ENCODE data around the gene AIMP2. TPM values are rescaled to one million over a fixed set of nuclear protein-coding genes. Genes with fewer than 3 reads are reported as not detected.
A peak's percentile ranks its signal among the peaks of the same experiment; 100 is the strongest.
"Not testable (repeated sequence)": the region's sequence is repeated elsewhere in the genome, so short reads cannot be mapped to it uniquely, and the experiment has no call there.

Gene AIMP2
- total and polyA plus RNA-seq, 12 donors, result 21.8 to 76.4 (median 53.8) TPM

GRCh38 chr7:5997210-5997808 is 11.8 kb upstream of the AIMP2 start:
- TF ChIP-seq, protein P1, sequence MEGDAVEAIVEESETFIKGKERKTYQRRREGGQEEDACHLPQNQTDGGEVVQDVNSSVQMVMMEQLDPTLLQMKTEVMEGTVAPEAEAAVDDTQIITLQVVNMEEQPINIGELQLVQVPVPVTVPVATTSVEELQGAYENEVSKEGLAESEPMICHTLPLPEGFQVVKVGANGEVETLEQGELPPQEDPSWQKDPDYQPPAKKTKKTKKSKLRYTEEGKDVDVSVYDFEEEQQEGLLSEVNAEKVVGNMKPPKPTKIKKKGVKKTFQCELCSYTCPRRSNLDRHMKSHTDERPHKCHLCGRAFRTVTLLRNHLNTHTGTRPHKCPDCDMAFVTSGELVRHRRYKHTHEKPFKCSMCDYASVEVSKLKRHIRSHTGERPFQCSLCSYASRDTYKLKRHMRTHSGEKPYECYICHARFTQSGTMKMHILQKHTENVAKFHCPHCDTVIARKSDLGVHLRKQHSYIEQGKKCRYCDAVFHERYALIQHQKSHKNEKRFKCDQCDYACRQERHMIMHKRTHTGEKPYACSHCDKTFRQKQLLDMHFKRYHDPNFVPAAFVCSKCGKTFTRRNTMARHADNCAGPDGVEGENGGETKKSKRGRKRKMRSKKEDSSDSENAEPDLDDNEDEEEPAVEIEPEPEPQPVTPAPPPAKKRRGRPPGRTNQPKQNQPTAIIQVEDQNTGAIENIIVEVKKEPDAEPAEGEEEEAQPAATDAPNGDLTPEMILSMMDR (IDR thresholded peaks at IDR 0.05), result peak; percentile 24 to 76 (median 67)
- H3K27me3 ChIP-seq, result no peaks in the 10 kb centered on the region
- peak in 1 of 2 donors; percentile 60 for DNase-seq
- peaks cover 0 to 5% (median 0%) of the 10 kb centered on the region in 9 donors for H3K4me1 ChIP-seq
- H3K9me3 ChIP-seq, result no peaks in the 10 kb centered on the region
- peaks cover 0 to 97% (median 55%) of the 10 kb centered on the region in 9 donors for H3K36me3 ChIP-seq
- ATAC-seq, result peak in 7 of 8 donors; percentile 53 to 79 (median 75)
- WGBS, 2 donors, result 56 to 60% methylated on average over 10 of the region's 10 CpGs
- intact Hi-C loops (cut with DNase I), result loop anchor here in 5 of 10 donors (5.0 to 10.0 kb wide), 5 partner anchors 47 to 437 kb away; no protein-coding TSS in a partner anchor
- no peak overlapping the region for H3K27ac ChIP-seq
- no peak overlapping the region for H3K4me3 ChIP-seq

DNA sequence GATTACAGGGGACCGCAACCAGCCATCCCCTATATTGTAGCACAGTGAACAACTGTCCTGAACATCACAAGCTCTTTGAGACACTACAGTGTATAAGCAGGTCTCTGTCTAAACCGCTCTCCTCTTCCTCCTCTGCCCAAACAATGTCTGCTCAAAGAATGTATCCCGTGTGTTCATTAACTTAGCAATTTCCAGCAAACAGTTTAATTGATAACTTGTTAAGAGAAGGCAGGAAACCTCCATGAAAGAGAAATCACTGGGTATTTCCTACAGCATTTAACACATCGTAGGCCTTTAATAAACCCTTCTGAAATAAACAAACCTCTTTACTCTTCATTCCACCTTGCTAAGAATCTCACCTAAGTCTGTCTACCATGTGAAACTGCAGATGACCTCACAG is 1.7 kb upstream of the AIMP2 start:
- Histone ChIP-seq H3K4me3 (no peak overlapping the region), H3K27ac (no peak overlapping the region), H3K9me3 (no peaks in the 10 kb centered on the region), H3K36me3 (peaks cover 0 to 59% (median 12%) of the 10 kb centered on the region in 9 donors), H3K27me3 (no peaks in the 10 kb centered on the region), H3K4me1 (peaks cover 5 to 46% (median 26%) of the 10 kb centered on the region in 9 donors)
- intact Hi-C loops (cut with DNase I), result loop anchor here in 2 of 10 donors (10.0 kb wide), 1 partner anchor 427 kb away; no protein-coding TSS in a partner anchor
- TF ChIP-seq, protein P1 (IDR thresholded peaks at IDR 0.05), result no peak
- DNase-seq (no peak), ATAC-seq (no peak)
- WGBS, 2 donors, result 69 to 92% methylated on average over 4 of the region's 4 CpGs

- Histone ChIP-seq H3K4me1 (peaks cover 5 to 49% (median 32%) of the 10 kb centered on the region in 9 donors), H3K36me3 (peaks cover 0 to 59% (median 6%) of the 10 kb centered on the region in 9 donors), H3K27ac (peak overlapping the region in 9 of 10 donors; percentile 88 to 98 (median 93)), H3K4me3 (peak overlapping the region; percentile 53 to 95 (median 73))
- H3K27me3 ChIP-seq, ATAC-seq, DNase-seq, H3K9me3 ChIP-seq: not testable (repeated sequence)
- intact Hi-C loops (cut with DNase I), result loop anchor here in 2 of 10 donors (10.0 kb wide), 1 partner anchor 427 kb away; no protein-coding TSS in a partner anchor
- 50 to 51% methylated on average over 27 of the region's 27 CpGs for WGBS, 2 donors
Observed at GRCh38 chr7:6007835-6008590, 1.1 kb upstream of the AIMP2 start.

- peak overlapping the region in 6 of 10 donors; percentile 88 to 98 (median 93) for H3K27ac ChIP-seq
- not testable (repeated sequence) for ATAC-seq, DNase-seq, H3K27me3 ChIP-seq, H3K9me3 ChIP-seq
- peak overlapping the region in 4 of 10 donors; percentile 68 to 95 (median 84) for H3K4me3 ChIP-seq
- 71 to 90% methylated on average over 8 of the region's 8 CpGs for WGBS, 2 donors
- H3K4me1 ChIP-seq, result peaks cover 5 to 54% (median 35%) of the 10 kb centered on the region in 9 donors
- H3K36me3 ChIP-seq, result peaks cover 0 to 54% (median 6%) of the 10 kb centered on the region in 9 donors
- intact Hi-C loops (cut with DNase I), result loop anchor here in 1 of 10 donors (10.0 kb wide), 1 partner anchor 314 kb away; no protein-coding TSS in a partner anchor
Observed at GRCh38 chr7:6010370-6010769, 1.3 kb downstream of the AIMP2 start.

GRCh38 chr7:6011541-6011940 is 2.5 kb downstream of the AIMP2 start:
- no peaks in the 10 kb centered on the region for H3K27me3 ChIP-seq
- ATAC-seq, result no peak
- H3K4me1 ChIP-seq, result peaks cover 5 to 64% (median 43%) of the 10 kb centered on the region in 9 donors
- peaks cover 0 to 54% (median 17%) of the 10 kb centered on the region in 9 donors for H3K36me3 ChIP-seq
- 58 to 72% methylated on average over 2 of the region's 2 CpGs for WGBS, 2 donors
- DNase-seq, result no peak
- H3K27ac ChIP-seq, result peak overlapping the region in 5 of 10 donors; percentile 24 to 95 (median 40)
- intact Hi-C loops (cut with DNase I), result loop anchor here in 1 of 10 donors (10.0 kb wide), 1 partner anchor 313 kb away; no protein-coding TSS in a partner anchor
- no peaks in the 10 kb centered on the region for H3K9me3 ChIP-seq
- TF ChIP-seq, protein P1 (IDR thresholded peaks at IDR 0.05), result no peak
- no peak overlapping the region for H3K4me3 ChIP-seq
